ENCODE measurements around the gene ST6GALNAC1.

Gene ST6GALNAC1

GRCh38 chr17:76633628-76634328 lies 9.8 kb downstream of the ST6GALNAC1 start:
- no peak overlapping the region for H3K27ac ChIP-seq
- no peak for TF ChIP-seq ZFX (IDR thresholded peaks at IDR 0.05; ENCODE audit: borderline replicate concordance)
- no peak for TF ChIP-seq CTCF (IDR thresholded peaks at IDR 0.05)

DNA sequence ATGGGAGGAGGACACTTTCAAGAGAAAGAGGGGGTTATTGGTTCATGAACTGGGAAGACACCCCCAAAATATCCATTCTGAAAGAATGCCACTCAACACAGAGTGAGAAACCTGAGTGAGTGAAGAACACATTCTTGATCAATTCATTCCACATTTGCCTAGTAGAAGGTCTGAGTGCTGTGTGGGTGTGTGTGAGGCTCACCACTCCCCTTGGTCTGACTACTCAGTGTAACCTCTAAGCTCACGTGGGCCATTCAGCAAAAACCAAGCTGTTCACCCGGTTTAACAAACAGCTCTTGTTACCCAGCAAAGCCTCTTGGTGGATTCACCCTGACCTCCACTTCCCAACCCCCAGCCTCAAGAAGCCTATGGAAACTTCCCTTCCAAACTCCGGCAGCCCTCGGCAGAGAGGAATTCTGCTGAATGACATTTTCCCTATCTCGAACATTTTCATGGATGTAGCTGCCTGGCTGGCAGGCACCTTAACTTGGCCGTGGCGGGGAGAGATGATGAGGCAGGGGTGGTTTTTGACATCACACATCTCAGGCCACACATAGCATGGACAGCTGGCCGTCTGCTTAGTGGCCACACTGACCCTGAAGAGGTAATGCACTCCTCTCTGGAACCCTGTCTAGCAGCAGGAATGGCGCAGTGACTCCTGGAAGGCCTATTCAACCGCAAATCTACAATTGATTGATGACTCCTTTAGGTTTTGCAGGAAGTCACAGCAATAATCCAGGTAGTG lies 11.6 kb downstream of the ST6GALNAC1 start:
- H3K27ac ChIP-seq: no peak overlapping the region
- no peak for TF ChIP-seq ZFX (IDR thresholded peaks at IDR 0.05; ENCODE audit: borderline replicate concordance)
- no peak for TF ChIP-seq CTCF (IDR thresholded peaks at IDR 0.05)

GRCh38 chr17:76630151-76630550 lies 13.4 kb downstream of the ST6GALNAC1 start:
- H3K27ac ChIP-seq: no peak overlapping the region
- TF ChIP-seq ZFX (IDR thresholded peaks at IDR 0.05; ENCODE audit: borderline replicate concordance) (no peak), CTCF (IDR thresholded peaks at IDR 0.05) (no peak)

DNA sequence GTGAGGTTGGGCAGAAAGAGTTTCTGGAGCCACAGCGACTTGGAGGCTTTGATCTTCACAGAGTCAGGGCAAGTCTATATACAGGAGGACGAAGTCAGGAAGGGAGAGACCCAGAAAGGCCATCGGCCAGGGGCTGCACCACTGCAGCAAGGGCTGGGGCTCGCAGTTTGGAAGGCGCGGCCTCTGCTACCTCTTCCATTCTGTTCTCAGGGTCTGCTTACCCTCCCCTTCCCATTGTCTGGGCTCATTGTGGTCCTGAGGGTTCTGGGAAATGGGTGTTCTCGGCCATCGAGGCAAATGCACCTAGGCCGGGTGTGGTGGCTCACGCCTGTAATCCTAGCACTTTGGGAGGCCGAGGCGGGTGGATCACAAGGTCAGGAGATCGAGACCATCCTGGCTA lies 16.0 kb downstream of the ST6GALNAC1 start:
- no peak for TF ChIP-seq ZFX (IDR thresholded peaks at IDR 0.05; ENCODE audit: borderline replicate concordance)
- no peak for TF ChIP-seq CTCF (IDR thresholded peaks at IDR 0.05)
- H3K27ac ChIP-seq: no peak overlapping the region

GRCh38 chr17:76626442-76626841 lies 17.1 kb downstream of the ST6GALNAC1 start:
- TF ChIP-seq CTCF (IDR thresholded peaks at IDR 0.05): no peak
- no peak for TF ChIP-seq ZFX (IDR thresholded peaks at IDR 0.05; ENCODE audit: borderline replicate concordance)
- H3K27ac ChIP-seq: no peak overlapping the region

DNA sequence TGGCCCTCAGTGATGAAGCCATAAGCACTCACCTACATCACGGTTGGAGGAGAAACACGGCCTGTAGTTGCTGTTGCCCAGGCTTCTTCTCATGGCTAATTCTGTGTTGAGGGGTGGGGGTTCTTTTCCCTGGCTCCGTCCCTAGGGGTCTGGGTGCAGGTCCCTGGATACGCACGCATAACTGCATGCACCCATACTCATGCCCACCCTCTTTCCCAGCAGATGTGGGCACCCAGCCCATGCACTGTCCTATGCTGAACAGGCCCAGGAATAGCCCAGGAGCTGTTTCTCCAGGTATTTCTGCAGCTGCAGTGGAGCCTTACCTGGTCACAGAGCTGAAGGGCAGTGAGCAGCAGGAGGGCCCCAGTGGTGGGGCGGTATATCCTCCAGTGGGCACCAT lies 18.1 kb downstream of the ST6GALNAC1 start:
- no peak overlapping the region for H3K27ac ChIP-seq
- TF ChIP-seq ZFX (IDR thresholded peaks at IDR 0.05; ENCODE audit: borderline replicate concordance) (no peak), CTCF (IDR thresholded peaks at IDR 0.05) (no peak)
